SHP77 (cell line): ENCODE measurements around the gene ERFL.
"Not testable (repeated sequence)": the region's sequence is repeated elsewhere in the genome, so short reads cannot be mapped to it uniquely, and the experiment has no call there.

Source experiments
- DNase-seq, 2 experiments: peaks; one replicate each; lab custom pipeline; 2025; lab: John Stamatoyannopoulos, UW

ERFL gene

DNA sequence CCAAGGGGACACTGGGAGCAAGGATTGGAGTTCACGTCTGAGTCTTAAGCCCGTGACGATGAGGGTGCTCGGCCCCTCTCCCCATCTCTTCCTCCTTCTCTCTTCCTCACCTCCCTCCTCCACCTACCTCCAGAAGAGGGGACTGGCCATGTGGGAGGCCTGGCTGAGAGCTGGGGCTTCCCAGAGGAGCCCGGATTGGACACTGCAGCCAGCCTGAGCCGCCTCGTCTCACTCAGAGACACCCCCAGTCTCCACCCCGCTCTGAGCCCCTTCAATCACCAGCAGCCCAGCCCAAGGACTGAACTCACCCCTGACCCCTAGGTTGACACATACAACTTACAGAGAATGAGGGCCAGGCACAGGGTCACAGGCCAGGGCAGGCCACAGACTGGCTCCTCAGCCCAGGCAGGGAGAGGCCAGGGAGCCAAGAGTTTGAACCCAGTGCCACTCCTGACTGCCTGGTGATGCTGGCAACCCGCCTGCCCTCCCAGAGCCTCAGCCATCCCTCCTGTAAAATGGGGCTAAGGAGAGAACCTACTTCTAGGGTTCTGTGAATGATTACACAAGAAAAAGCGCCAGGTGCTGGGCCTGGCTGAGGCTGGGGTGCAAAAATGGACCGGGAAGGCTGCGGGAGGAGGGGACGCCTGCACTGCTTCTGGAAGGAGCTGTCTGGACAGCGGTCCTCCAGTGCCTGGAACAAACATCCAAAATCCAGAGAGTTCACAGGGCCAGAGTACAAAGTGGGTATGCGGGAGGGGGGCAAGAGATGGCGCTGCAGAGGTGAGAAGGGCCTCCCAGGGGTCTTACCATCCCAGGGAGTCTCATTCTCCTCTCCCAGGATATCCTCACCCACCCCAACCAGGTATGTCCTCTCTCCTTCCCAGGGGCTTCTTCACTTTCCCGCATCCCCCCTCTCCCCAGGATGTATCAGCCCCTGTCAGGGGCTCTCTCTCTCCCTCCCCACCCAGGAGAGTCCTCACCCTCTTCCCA is 50.0 kb downstream of the ERFL start:
- no peak for DNase-seq

- DNase-seq, result no peak
Observed at GRCh38 chr19:41876847-41877832, 51.1 kb downstream of the ERFL start, which contains the start of gene CD79A. Gene CD79A, plus strand, starts transcription at chr19:41877279. Its CDS starts 26 bp downstream, at chr19:41877305.

DNA sequence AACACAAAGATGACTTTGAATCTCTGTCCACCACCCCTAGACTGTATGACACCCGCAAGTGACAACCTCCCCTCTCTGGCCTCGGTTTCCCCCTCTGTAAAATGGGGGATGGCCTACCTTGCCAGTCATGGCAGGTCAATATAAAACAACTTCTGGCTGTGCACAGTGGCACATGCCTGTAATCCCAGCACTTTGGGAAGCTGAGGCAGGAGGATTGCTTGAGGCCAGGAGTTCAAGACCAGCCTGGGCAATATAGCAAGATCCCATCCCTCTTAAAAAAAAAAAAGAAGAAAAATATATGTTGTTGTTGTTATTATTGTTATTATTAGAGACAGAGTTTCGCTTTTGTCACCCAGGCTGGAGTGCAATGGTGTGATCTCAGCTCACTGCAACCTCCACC is 52.3 kb downstream of the ERFL start:
- not testable (repeated sequence) for DNase-seq

DNA sequence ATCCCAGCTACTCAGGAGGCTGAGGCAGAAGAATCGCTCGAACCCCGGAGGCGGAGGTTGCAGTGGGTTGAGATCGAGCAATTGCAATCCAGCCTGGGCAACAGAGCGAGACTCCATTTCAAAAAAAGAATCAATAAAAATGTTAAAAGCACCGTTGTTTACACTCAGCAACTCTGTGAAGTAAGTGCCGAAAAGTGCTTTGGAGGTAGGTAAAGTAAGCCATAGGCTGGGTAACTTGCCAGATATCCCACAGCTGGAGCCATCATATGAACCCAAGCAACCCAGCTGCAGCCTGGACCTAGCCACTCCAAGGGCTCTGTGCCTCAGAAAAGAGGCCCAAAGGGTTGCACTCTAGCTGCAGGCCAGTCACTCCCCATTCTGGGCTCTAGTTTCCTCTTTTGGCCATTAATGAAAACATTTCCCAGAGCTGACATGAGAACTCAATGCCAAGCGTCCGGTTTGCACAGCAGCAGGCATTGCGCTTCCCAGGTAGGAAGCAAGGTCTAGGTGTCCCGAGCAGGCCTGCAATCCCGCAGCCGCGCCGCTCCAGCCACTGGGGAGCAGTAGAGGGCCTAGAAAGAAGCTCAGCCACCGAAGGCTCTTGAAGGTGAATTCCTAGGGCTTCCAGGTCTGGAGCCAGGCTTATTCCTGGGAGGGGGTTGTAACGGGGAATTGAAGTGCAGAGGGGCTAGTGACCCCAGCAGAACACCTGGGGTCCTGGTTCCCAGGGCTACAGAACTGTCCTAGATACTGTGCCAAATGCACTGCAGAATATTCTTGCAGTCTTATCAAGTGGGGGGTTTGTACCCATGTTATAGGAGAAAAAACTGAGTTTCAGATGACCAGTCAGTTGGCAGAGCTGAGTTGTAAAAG is 55.2 kb downstream of the ERFL start:
- DNase-seq, result peak; percentile 48 to 68

- no peak for DNase-seq
Observed at GRCh38 chr19:41872384-41872774, 55.9 kb downstream of the ERFL start.

DNA sequence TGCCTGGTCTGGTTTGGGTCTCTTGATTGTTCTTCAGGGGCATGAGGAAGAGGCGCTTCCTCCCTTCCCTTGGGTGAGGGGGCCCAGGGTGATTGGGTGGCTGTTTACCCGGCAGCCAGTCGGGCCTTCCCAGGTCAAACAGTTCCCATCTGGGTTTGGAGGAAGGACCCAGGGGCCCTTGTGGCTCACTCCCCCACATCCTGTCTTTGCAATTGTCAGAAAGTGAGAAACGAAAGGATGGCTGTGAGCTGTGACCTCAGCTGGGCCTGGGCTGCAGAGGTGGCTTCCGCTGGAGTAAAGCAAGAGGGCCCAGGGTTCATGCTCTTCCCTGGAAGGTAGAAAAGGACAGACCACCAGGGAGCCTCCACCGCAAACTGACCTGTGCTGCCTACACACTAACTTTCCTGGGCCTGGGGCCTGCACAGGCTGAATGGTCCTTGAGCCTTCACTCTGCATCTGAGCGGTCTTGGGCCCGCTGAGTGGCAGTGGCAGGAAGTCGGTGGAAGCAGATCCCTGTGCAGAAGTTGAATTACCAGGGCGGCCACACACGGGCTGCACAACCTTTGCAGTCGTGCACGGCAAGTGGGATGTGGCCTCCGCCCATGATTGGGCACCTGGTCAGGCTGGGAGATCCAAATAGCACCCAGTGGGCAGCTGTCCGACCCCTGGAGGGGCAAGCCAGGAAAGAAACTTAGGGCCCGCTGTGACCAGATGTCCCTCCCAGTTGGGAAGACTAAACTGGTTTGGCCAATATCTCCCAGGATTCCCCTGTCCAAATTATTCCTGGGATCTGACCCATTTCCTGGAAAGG is 56.5 kb downstream of the ERFL start:
- DNase-seq, result no peak

- no peak for DNase-seq
Observed at GRCh38 chr19:41870401-41870873, 57.8 kb downstream of the ERFL start.

DNA sequence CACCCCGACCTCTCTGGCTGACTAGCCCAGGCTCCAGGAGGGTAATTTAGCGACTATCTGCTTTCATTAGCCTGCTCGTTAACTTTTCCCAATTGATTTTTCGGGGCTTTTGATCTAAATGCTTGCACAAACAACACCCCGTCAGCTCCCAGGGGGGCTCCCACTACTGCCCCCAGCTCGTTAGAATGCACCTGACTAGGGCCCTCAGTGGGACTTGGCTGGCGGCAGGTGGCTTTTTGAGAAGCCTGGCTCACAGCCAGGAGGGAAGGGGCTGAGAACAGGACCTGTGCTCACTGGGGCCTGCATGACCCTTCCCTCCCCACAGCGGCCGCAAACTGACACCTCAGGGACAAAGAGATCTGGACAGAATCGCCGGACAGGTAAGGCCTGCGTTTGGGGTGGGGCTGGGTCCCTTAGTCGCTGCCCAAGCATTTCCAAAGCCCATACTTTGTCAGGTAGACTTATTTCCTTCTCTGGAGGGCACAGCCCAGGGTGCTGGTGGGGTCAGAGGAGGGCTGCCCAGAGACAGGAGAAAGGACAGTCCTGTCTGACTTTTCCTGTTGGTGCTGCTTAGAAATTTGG is 58.8 kb downstream of the ERFL start:
- DNase-seq, result no peak

DNA sequence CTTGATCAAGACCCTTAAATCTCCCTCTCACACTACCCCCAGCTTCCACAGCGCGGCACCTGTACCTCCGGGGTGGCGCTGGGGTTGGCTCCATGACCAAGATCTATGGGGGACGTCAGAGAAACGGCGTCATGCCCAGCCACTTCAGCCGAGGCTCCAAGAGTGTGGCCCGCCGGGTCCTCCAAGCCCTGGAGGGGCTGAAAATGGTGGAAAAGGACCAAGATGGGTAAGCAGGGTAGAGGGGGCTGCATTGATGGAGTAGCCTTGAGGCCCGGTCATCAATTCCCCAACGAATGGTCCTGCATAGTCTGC is 59.3 kb downstream of the ERFL start:
- DNase-seq, result no peak

DNA sequence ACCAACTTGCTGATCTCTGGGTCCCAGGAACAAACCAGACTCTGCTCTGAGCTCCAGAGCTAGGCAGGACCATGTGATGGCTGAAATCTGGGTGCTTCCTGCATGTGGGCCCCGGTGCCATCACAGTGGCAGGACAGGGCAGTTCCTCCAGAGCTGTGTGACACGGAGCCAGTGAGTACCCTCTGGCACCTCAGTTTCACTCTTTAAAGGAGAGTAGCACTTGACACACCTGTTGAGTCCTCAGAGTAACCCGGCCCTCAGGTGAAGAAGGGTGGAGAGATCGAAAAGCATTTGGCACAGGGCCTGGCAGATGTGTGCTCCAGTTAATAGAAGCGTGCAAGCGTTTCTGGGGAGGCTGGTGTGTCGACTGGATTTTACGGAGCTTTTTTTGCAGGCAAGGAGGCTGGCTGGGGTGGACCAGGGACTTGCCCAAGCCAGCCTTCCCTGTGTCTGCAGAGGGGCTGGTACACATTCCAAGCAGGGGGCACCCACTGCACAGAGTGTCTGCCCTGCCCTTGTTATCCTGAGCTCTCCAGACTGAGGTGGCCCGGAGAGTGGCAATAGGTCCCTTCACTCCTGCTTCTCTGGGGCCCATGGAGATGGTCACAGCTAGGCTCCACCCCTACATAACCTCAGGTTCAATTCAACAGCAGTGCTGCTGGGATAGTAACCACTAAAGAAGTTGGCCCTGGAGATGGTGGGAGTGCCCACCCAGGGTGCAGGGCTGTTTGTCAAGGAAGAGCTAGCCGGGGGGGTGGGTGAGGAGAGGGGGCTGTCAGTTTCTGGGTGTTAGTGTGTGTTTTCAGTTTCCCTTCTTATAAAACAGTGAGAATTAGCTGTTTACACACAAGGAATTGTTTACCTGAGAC is 59.9 kb downstream of the ERFL start:
- DNase-seq, result no peak

- DNase-seq, result no peak
Observed at GRCh38 chr19:41866284-41866683, 62.0 kb downstream of the ERFL start.

GRCh38 chr19:41864374-41864773 is 63.9 kb downstream of the ERFL start:
- DNase-seq, result no peak

DNA sequence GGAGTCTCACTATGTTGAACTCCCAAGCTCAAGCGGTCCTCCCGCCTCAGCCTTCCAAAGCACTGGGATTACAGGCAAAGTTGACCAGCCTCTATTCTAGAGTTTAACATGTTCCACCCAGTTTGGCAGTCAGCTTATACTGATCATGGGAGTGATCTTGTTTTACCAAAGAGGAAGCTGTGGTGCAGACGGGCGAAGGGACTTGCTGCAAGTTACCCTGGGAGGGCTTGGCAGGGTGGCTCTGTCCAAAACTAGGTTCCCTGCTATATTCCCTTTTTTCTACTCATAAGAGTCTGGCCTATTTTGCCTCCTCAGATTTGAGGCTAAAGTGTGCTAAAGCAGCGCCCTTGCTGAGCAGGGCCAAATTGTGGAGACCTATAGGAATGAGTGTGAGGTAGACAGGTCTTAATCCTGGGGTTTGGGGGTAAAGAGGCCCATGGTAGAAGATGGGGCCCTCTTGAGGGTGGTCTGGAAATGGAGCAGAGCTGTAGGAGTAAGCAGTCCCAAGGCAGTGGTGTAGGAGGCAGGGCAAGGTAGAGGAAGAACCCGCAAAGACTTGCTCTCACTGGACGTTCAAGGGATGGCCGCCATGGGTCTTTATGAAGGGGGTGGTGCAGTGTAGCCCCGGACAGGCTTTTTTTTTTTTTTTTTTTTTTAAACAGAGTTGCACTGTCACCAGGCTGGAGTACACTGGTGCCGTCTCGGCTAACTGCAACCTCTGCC is 64.9 kb downstream of the ERFL start:
- DNase-seq, result no peak

GRCh38 chr19:41862445-41862986 is 65.7 kb downstream of the ERFL start:
- no peak for DNase-seq

GRCh38 chr19:41861846-41862245 is 66.4 kb downstream of the ERFL start:
- no peak for DNase-seq

DNA sequence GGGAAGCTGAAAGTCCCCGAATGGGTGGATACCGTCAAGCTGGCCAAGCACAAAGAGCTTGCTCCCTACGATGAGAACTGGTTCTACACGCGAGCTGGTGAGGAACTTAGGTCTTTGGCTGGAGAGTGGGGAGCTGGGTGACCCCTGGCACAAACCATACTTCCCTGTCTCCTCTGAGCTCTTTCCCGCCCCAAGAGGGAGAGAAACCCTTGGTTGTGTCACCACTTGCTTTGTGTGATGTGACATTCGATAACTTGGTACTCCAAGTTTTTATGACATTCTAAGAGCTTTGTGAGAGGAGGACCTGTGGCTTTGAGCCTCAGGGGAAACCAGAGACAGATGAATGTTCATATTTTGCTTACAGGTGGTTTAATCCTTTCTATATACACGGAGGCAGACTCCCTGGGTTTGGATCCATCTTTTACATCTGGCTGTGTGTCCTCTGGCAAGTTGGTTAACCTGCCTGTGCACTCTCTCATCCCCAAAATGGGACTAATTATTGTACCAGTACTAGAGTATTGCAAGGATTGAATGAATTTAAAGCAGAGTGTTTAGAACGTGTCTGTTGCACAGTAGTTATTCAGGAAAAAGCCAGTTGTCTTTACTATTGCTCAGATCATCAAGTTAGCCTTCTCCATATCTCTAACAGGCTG is 67.0 kb downstream of the ERFL start:
- DNase-seq, result no peak

DNA sequence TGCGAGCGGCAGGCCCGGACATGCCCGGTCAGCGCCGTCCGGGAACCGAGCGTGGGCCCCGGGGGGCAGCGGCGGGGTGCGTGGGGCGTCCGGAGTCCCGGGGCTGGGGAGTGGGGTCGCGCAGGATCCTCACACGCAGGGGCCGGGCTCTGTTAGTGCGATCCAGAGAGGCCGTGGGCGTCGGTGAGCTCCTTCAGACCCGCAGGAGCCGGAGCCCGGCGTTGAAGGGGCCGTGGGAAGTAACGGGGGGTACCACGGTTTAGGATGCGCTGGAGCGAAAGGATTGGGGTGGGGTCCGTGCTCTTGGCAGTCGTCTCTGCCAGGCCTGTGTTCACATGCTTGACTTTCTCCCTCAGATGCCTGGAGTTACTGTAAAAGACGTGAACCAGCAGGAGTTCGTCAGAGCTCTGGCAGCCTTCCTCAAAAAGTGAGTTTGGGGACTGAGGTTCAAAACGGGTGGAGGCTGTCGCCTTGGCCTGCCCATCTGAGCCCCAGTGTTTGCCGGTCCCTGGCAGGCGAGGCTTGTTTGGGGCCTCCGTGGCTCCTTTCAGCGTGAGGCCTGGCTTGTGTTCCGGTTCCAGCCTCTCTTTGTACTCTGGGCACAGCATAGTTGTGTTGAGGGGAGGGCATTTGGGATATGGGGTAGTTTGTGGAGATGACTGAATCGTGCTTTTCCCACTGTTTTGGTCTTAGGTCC is 67.7 kb downstream of the ERFL start:
- no peak for DNase-seq
